ENCODE results near the gene NUAK1.
"Not testable (repeated sequence)": the region's sequence is repeated elsewhere in the genome, so short reads cannot be mapped to it uniquely, and the experiment has no call there.

Gene NUAK1

DNA sequence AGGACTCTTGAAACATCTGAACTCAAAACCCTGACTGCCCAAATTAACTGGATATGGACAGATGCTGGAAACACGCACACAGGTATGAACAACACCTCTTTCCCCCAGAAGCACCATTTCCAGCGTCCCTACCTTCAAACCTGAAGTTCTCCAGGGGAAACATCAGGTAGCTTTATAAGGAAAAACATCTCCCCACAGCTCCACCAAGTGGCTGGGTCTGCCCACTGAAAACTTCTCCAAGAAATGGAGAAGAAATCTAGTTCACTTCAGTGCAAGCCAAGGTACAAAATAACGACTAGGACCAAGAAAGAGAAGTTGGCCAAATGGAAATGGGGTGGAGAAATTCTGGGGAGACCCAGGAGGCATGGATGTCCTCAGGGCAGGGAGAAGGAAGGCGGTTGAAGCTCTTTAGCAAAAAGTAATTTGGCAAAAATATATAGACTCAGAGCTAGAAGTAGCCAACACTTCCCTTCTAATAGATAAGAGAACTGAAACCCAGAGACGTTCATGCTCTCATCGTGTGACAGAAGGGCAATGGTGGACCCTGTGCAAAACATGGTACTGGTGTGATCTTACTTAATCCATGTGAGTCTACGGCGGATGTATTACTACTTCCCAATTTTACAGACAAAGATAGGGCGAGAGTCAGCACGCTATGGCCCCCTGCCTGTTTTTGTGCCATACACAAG, 10.5 kb upstream of the NUAK1 start:
- DNase-seq (ENCODE audit: low read depth): no peak

GRCh38 chr12:106147956-106148355, 9.2 kb upstream of the NUAK1 start:
- H3K4me3 ChIP-seq (ENCODE audit: low read depth, low read length): no peak overlapping the region
- no peak for DNase-seq (ENCODE audit: low read depth)
- no peak for TF ChIP-seq CTCF (IDR thresholded peaks at IDR 0.05; ENCODE audit: insufficient read depth, low read depth, low read length, missing control alignments)

More for the DNA sequence above, 10.5 kb upstream of the NUAK1 start:
- peak; percentile 30 for TF ChIP-seq CTCF (IDR thresholded peaks at IDR 0.05; ENCODE audit: insufficient read depth, low read depth, low read length, missing control alignments)
- H3K4me3 ChIP-seq (ENCODE audit: low read depth, low read length): no peak overlapping the region

GRCh38 chr12:106146987-106147386, 8.2 kb upstream of the NUAK1 start:
- TF ChIP-seq CTCF (IDR thresholded peaks at IDR 0.05; ENCODE audit: insufficient read depth, low read depth, low read length, missing control alignments): no peak
- no peak overlapping the region for H3K4me3 ChIP-seq (ENCODE audit: low read depth, low read length)
- DNase-seq (ENCODE audit: low read depth): no peak

DNA sequence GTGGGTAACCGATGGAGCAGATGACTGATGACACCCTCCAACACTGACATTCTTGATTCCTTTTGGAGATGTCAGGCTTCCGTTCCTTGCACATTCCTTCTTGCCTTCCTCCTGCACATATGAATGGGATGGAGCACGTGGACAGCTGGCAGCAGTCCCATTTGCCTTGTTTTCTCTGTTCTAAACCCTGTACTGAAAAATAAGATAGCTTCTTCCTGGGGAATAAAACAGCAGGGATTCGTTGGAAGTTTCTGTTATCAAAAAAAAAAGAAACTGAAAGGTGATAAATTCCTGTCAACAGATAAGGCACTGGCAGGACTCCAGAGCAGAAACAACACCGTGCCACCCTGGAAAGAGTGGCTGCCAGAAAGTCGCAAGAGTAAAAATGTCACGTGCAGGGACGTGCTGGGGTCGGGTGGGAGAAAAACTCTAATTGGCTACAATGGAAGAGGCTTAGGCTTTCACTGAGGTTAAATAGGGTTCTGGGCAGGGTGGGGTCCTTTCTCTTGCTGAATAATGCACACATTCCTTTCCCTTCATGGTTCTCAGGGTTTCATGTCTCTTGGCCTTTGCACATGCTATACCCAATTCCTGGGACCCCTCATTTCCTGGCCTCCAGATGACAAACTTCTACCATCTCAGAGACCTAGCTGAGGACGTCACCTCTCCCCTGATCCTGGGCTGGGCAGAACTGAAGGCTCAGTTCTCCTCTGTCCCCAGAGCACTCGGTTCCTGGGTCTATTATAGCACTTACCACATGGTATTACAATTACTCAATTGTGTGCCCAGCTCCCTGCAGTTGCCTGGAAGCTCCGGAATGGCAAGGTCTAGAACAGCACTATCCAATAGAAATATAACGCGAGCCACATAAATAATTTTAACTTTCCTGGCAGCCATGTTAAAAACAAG, 7.0 kb upstream of the NUAK1 start:
- DNase-seq (ENCODE audit: low read depth): no peak
- no peak overlapping the region for H3K4me3 ChIP-seq (ENCODE audit: low read depth, low read length)
- no peak for TF ChIP-seq CTCF (IDR thresholded peaks at IDR 0.05; ENCODE audit: insufficient read depth, low read depth, low read length, missing control alignments)

DNA sequence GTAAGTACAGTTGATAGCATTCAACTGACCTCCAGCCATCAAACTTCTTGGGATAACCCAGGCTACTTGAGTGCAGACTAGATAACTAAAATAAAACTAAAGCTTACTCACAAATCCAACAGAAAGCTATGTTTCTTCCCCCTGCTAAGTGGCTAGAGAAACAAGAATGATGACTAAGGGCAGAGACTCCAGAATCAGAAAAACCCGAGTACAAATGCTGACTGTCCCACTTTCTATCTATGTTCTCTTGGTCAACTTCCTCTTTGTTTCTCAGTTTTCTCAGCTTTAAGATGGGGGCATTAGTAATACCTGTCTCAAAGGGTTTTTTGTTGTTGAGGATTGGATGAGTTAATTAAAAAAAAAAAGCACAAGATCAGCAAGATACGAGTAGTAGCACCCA, 6.1 kb upstream of the NUAK1 start:
- no peak overlapping the region for H3K4me3 ChIP-seq (ENCODE audit: low read depth, low read length)

DNA sequence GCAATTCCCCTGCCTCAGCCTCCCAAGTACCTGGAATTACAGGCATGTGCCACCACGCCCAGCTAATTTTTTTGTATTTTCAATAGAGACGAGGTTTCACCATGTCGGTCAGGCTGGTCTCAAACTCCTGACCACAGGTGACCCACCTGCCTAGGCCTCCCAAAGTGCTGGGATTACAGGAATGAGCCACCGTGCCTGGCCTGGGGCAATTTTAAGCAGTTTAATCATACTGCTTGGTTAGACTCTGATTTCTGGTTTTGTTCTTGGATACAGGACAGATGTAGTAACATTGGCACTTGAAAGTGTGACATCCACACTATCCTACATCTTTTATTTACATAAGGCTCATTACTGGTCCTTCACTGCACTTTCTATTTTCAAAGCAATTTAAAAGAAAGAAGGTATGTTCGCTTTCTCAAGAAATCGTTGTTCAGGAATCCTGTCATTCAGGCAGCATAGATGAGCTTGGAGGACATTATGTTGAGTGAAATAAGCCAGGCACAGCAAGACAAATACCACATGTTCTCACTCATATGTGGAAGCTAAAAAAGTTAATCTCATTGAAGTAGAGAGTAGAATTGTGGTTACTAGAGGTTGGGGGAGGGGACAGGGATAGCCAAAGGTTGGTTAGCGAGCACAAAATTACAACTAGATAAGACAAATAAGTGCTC, 4.0 kb upstream of the NUAK1 start:
- H3K4me3 ChIP-seq (ENCODE audit: low read depth, low read length): no peak overlapping the region
- no peak for TF ChIP-seq CTCF (IDR thresholded peaks at IDR 0.05; ENCODE audit: insufficient read depth, low read depth, low read length, missing control alignments)

More for the DNA sequence above, 6.1 kb upstream of the NUAK1 start:
- TF ChIP-seq CTCF (IDR thresholded peaks at IDR 0.05; ENCODE audit: insufficient read depth, low read depth, low read length, missing control alignments): no peak
- DNase-seq (ENCODE audit: low read depth): peak; percentile 17

DNA sequence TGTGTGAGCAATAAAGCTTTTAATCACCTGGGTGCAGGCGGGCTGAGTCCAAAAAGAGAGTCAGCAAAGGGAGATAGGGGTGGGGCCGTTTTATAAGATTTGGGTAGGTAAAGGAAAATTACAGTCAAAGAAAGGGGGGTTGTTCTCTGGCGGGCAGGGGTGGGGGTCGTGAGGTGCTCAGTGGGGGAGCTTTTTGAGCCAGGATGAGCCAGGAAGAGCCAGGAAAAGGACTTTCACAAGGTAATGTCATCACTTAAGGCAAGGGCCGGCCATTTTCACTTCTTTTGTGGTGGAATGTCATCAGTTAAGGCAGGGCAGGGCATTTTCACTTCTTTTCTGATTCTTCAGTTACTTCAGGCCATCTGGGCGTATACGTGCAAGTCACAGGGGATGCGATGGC, 3.2 kb upstream of the NUAK1 start:
- not testable (repeated sequence) for DNase-seq (ENCODE audit: low read depth); H3K4me3 ChIP-seq (ENCODE audit: low read depth, low read length)

More for the DNA sequence above, 4.0 kb upstream of the NUAK1 start:
- no peak for DNase-seq (ENCODE audit: low read depth)

Data from GM12865 (cell line).